GM12878 (cell line): ENCODE data around the gene CASK. TPM values are rescaled to one million over a fixed set of nuclear protein-coding genes. Genes with fewer than 3 reads are reported as not detected.

Experiments used
- ATAC-seq: fragments of 200-7000 bp; cut with Tn5 transposase; 3 replicates; pipeline ENCODE4 v1.9.1; 2020; ENCODE audit warnings: mild to moderate bottlenecking, moderate library complexity
- BruUV-seq: library from RNA; stranded (reverse); fragments of 400-500 nt; replicated peaks from 2 replicates; lab custom pipeline; 2021; lab: Mats Ljungman, UMichigan
- CTCF ChIA-PET: fragments of 300-600 bp; sonication (Branson Sonifier 250); formaldehyde crosslinking; extraction: SDS; loops from one replicate; lab custom pipeline; 2021; ENCODE audit warnings: inconsistent platforms; lab: Yijun Ruan, JAX
- POLR2A ChIA-PET: fragments of 350-600 bp; formaldehyde crosslinking; extraction: SDS; loops from one replicate; lab custom pipeline; 2021; ENCODE audit warnings: inconsistent platforms; lab: Charles Lee
- RAD21 ChIA-PET: fragments of 300-600 bp; sonication (Branson Sonifier 250); formaldehyde crosslinking; loops from one replicate; lab custom pipeline; 2023; ENCODE audit warnings: antibody characterized with exemption; ENCODE audit not compliant: unreplicated experiment; lab: Charles Lee
- SMC1A ChIA-PET: fragments of 300-600 bp; sonication (Branson Sonifier 250); formaldehyde crosslinking; loops from one replicate; lab custom pipeline; 2023; ENCODE audit not compliant: unreplicated experiment, uncharacterized antibody; lab: Charles Lee
- DNase-seq: peaks from one replicate; pipeline ENCODE4 v3.0.0-alpha.2; 2011; ENCODE audit warnings: low read depth, low spot score
- FAIRE-seq: peaks from 3 replicates; lab custom pipeline; 2011; peaks lifted over from hg19 to GRCh38; lab: Jason Lieb, UNC
- H2AFZ ChIP-seq: 2 replicates; pipeline ENCODE4 v1.6.0; 2011; ENCODE audit warnings: low read depth, low read length, control low read depth; ENCODE audit not compliant: control insufficient read depth
- H3K27ac ChIP-seq: 2 replicates; pipeline ENCODE4 v1.5.1; 2011; ENCODE audit warnings: control low read depth; ENCODE audit not compliant: control insufficient read depth, insufficient read depth
- H3K27me3 ChIP-seq, 2 experiments: replicated peaks in 1 of 2; 2 replicates each; pipeline versions ENCODE4 v1.6.0 to v1.6.1; 2011; ENCODE audit warnings: low read length in 1 of 2; ENCODE audit not compliant: control insufficient read depth in 2 of 2, insufficient read depth in 2 of 2
- H3K36me3 ChIP-seq, 2 experiments: 2 replicates each; pipeline ENCODE4 v1.5.1; 2011; ENCODE audit warnings: low read length in 1 of 2; ENCODE audit not compliant: control insufficient read depth in 2 of 2, insufficient read depth in 2 of 2
- H3K4me1 ChIP-seq: 2 replicates; pipeline ENCODE4 v1.6.1; 2011; ENCODE audit warnings: mild to moderate bottlenecking, low read length, moderate library complexity, mixed read lengths; ENCODE audit not compliant: control insufficient read depth, insufficient read depth
- H3K4me2 ChIP-seq: 2 replicates; pipeline ENCODE4 v1.6.0; 2011; ENCODE audit warnings: control low read depth; ENCODE audit not compliant: control insufficient read depth, insufficient read depth
- H3K4me3 ChIP-seq: fragments of 200-600 bp; sonication (generic); 2 replicates; pipeline ENCODE4 v1.5.1; 2016
- H3K79me2 ChIP-seq: 2 replicates; pipeline ENCODE4 v1.6.0; 2011; ENCODE audit warnings: low read length; ENCODE audit not compliant: control insufficient read depth, insufficient read depth
- H3K9ac ChIP-seq: 2 replicates; pipeline ENCODE4 v1.8.0; 2011; ENCODE audit warnings: low read length, control low read depth, mixed read lengths; ENCODE audit not compliant: control insufficient read depth, insufficient read depth
- H3K9me3 ChIP-seq: replicated peaks from 3 replicates; pipeline ENCODE4 v1.5.1; 2011; ENCODE audit warnings: mild to moderate bottlenecking, low read length; ENCODE audit not compliant: control insufficient read depth, insufficient read depth
- H4K20me1 ChIP-seq: 2 replicates; pipeline ENCODE4 v1.6.0; 2011; ENCODE audit not compliant: control insufficient read depth, insufficient read depth
- CTCF ChIP-seq, 3 experiments: IDR thresholded peaks in 2 of 3; conservative IDR thresholded peaks in 1 of 3; 2 replicates each; pipeline ENCODE4 v1.5.1; 2011; ENCODE audit warnings: low read depth in 3 of 3, low read length in 3 of 3, mild to moderate bottlenecking in 3 of 3, control low read depth in 2 of 3, moderate library complexity in 2 of 3, inconsistent platforms in 1 of 3, mixed read lengths in 1 of 3; ENCODE audit not compliant: control insufficient read depth in 2 of 3, insufficient read depth in 1 of 3; ENCODE audit errors: extremely low read depth in 1 of 3
- SREBF2 ChIP-seq: IDR thresholded peaks from 2 replicates; pipeline ENCODE4 v1.6.1; 2012; ENCODE audit warnings: mild to moderate bottlenecking, low read length
- WGBS: methylation state at CpG from one replicate; pipeline ENCODE4 v1.1.6; 2016; ENCODE audit warnings: low lambda C conversion rate; ENCODE audit not compliant: insufficient replicate concordance, insufficient coverage; ENCODE audit errors: missing lambda C conversion rate; 5-methylcytosine and 5-hydroxymethylcytosine counted together
- in situ Hi-C: fragments of 300-500 bp; cut with MboI; formaldehyde crosslinking; loops from 9 replicates; pipeline ENCODE4 v1.14.3; 2018; ENCODE audit warnings: mixed read lengths
- intact Hi-C: fragments of 100-400 bp; cut with micrococcal nuclease; formaldehyde crosslinking; loops from one replicate; pipeline ENCODE4 v1.14.2; 2022; ENCODE audit not compliant: unreplicated experiment
- polyA plus RNA-seq, 11 experiments: library from polyadenylated mRNA; depleted of rRNA in 4 of 11; unstranded in 6 of 11; stranded (reverse) in 5 of 11; fragments of >200 nt; fragmentation: Nextera tagmentation in 4 of 11; fragmentation: Illumina TruSeq in 1 of 11; extraction: Ambion mirVana in 4 of 11; extraction: Trizol in 1 of 11; gene quantifications; 1 replicate in 1 of 11; 2 replicates in 10 of 11; pipeline versions ENCODE4 v1.2.1 to v1.2.3, GENCODE V29; 2011 to 2016; ENCODE audit warnings: inconsistent platforms in 2 of 11, missing spikeins in 2 of 11, low read depth in 1 of 11
- total RNA-seq, 4 experiments: library from RNA; depleted of rRNA in 3 of 4; stranded (reverse); fragments of >200 nt in 3 of 4; fragmentation: Illumina TruSeq in 1 of 4; extraction: Trizol in 1 of 4; gene quantifications; 2 replicates each; pipeline versions ENCODE4 v1.2.1 to v1.2.3, GENCODE V29; 2013 to 2021

Gene CASK
- total and polyA plus RNA-seq, 10 of the 15 experiments (the other 5 are each of a cell fraction or from before 2014, with no cell fraction given), result 0.60 to 45.9 (median 4.8) TPM

- in situ Hi-C loops, result no loop called here
- peaks cover 0 to 2% of the 10 kb centered on the region in 2 experiments; a peak in 1 of 4 replicates for H3K36me3 ChIP-seq
- intact Hi-C loops, result no loop called here
- H3K27me3 ChIP-seq, result no peaks in the 10 kb centered on the region
- ChIA-PET POLR2A (no interaction called here), CTCF (interaction anchor here (0.7 to 1.8 kb wide), 7 partner anchors 11 to 99 kb away, joined by 3 to 5 read pairs (median 3); no protein-coding TSS in a partner anchor), SMC1A (interaction anchor here (0.6 to 1.4 kb wide), 10 partner anchors 11 to 66 kb away, joined by 3 to 5 read pairs (median 3); no protein-coding TSS in a partner anchor), RAD21 (interaction anchor here (1.3 to 2.0 kb wide), 5 partner anchors 9 to 65 kb away, joined by 3 to 6 read pairs (median 5); no protein-coding TSS in a partner anchor)
- H3K4me2 ChIP-seq, result no peak overlapping the region
- peak; percentile 42; the same call in 2 of the 3 replicates for ATAC-seq
- no peaks in the 10 kb centered on the region for H4K20me1 ChIP-seq
- BruUV-seq, result no TSS peak
- H3K4me3 ChIP-seq, result no peak overlapping the region
- H3K9ac ChIP-seq, result no peak overlapping the region
- H3K4me1 ChIP-seq, result no peaks in the 10 kb centered on the region
- FAIRE-seq, result no peak
- TF ChIP-seq CTCF (IDR thresholded peaks at IDR 0.05 in 2 of 3, conservative IDR thresholded peaks at IDR 0.05 in 1 of 3; ENCODE audit: control insufficient read depth in 2 of 3, extremely low read depth in 1 of 3, insufficient read depth in 1 of 3, low read depth in 3 of 3, low read length in 3 of 3) (0 out of 6 replicates have a peak, but pooled peaks of 1 of the 3 experiments have one; percentile 7), SREBF2 (no peak)
- H3K79me2 ChIP-seq, result no peaks in the 10 kb centered on the region
- H3K27ac ChIP-seq, result no peak overlapping the region
- H3K9me3 ChIP-seq, result no peaks in the 10 kb centered on the region
- DNase-seq, result no peak
- H2AFZ ChIP-seq, result no peak overlapping the region
- WGBS, result 48% methylated on average over 2 of the region's 2 CpGs
Measured at GRCh38 chrX:41863343-41864203, 59.8 kb downstream of the CASK start.
